ENCODE results near the gene RING1. TPM values are rescaled to one million over a fixed set of nuclear protein-coding genes. Genes with fewer than 3 reads are reported as not detected.

RING1 gene
- total RNA-seq, 1 experiment from 2014 or later = 48.3 TPM

DNA sequence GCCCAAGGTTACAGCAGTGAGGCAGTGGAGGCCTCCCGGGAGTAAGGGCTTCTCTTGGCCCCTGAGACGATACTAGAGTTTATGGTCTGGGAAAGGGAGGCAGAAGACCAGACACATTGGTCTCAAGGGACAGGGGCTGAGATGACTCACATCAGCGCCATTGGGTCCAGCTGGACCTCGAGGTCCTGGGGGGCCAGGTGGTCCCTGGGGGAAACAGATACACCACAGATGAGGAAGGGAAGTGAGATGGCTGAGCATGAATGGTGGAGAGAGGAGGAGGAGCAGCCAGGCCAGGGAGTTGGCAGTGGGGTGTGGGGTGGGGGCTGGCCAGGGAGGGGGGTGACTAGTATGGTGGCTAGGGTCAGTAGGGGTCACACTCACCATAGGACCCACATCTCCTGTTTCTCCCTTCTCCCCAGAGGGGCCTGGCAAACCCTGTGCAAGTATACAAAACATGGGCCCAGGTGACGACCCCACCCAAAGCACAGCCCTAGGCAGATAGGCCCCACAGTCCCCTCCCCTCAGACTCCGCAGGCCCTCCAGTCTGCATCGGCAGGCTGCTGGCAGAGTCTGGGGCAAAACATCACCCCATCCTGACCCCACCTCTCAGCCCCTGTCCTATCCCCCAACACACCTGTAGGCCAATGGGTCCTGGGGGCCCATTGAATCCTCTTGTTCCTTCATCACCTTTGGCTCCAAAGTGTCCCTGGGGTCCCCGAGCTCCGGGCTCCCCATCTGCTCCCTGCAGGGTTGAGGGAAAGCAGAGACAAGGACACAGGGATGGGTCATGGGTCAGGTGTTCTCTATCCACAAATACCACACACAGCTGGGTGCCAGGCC lies 37.9 kb upstream of the RING1 start:
- no peak for DNase-seq (ENCODE audit: unreplicated experiment)
- TF ChIP-seq, protein P1, sequence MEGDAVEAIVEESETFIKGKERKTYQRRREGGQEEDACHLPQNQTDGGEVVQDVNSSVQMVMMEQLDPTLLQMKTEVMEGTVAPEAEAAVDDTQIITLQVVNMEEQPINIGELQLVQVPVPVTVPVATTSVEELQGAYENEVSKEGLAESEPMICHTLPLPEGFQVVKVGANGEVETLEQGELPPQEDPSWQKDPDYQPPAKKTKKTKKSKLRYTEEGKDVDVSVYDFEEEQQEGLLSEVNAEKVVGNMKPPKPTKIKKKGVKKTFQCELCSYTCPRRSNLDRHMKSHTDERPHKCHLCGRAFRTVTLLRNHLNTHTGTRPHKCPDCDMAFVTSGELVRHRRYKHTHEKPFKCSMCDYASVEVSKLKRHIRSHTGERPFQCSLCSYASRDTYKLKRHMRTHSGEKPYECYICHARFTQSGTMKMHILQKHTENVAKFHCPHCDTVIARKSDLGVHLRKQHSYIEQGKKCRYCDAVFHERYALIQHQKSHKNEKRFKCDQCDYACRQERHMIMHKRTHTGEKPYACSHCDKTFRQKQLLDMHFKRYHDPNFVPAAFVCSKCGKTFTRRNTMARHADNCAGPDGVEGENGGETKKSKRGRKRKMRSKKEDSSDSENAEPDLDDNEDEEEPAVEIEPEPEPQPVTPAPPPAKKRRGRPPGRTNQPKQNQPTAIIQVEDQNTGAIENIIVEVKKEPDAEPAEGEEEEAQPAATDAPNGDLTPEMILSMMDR (IDR thresholded peaks at IDR 0.05; ENCODE audit: unreplicated experiment) = no peak
- Mint-ChIP-seq H3K9me3 (ENCODE audit: unreplicated experiment) (no peaks in the 10 kb centered on the region), H3K27me3 (ENCODE audit: insufficient read depth, unreplicated experiment) (peaks cover 15% of the 10 kb centered on the region), H3K36me3 (ENCODE audit: insufficient read depth, unreplicated experiment) (no peaks in the 10 kb centered on the region), H3K4me1 (ENCODE audit: insufficient read depth, unreplicated experiment) (no peaks in the 10 kb centered on the region), H3K27ac (ENCODE audit: low read depth, unreplicated experiment) (no peak overlapping the region), H3K4me3 (ENCODE audit: unreplicated experiment) (no peak overlapping the region)
- intact Hi-C loops (cut with micrococcal nuclease) = no loop called here
- CTCF ChIA-PET = no interaction called here
- POLR2A ChIA-PET = no interaction called here
- no TSS peak for BruUV-seq (replicated peaks)

DNA sequence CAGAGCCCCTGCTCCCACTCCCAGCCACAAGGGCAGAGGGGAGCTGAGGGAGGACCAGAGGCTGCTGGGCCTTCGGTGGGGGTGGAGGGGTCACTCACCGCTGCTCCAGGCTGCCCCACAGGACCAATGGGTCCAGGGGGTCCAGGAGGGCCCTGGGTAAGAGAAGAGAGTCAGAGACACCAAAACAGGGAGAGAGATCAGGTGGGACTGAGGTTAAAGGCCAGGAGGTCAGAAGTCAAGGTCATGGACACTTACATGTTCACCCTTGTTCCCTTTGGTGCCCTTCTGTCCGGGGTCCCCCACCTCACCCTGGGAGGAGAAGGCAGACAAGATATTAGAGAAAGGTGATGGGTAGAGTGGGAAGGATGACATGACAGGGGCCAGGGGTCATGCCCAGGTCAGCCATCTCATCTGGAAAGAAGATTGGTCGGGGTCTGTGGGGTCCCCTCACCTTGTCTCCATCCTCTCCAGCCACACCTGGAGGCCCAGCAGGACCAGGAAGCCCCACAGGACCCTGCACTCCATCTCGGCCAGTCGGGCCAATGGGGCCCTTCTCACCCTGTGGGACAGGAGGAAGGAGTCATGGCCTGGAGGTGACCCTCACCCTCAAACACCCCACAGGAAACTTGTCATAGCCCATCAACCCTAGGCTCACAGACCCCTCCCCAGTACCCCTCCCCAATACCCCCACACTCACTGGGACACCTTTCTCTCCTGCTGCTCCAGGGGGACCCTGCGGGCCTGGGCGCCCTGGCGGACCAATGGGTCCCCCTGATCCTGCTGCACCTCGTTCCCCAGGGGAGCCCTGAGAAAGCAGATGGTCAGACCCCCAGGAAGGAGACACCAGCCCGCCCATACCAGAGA lies 37.1 kb upstream of the RING1 start:
- no TSS peak for BruUV-seq (replicated peaks)
- TF ChIP-seq, protein P1 (IDR thresholded peaks at IDR 0.05; ENCODE audit: unreplicated experiment) = no peak
- no peaks in the 10 kb centered on the region for H3K36me3 Mint-ChIP-seq (ENCODE audit: insufficient read depth, unreplicated experiment)
- POLR2A ChIA-PET = no interaction called here
- CTCF ChIA-PET = interaction anchor here (1.1 to 1.6 kb wide), 3 partner anchors 26 to 237 kb away, joined by 3 to 4 read pairs (median 3); no protein-coding TSS in a partner anchor
- intact Hi-C loops (cut with micrococcal nuclease) = no loop called here
- no peak overlapping the region for H3K27ac Mint-ChIP-seq (ENCODE audit: low read depth, unreplicated experiment)
- peaks cover 15% of the 10 kb centered on the region for H3K27me3 Mint-ChIP-seq (ENCODE audit: insufficient read depth, unreplicated experiment)
- no peak for DNase-seq (ENCODE audit: unreplicated experiment)
- H3K4me1 Mint-ChIP-seq (ENCODE audit: insufficient read depth, unreplicated experiment) = no peaks in the 10 kb centered on the region
- H3K9me3 Mint-ChIP-seq (ENCODE audit: unreplicated experiment) = no peaks in the 10 kb centered on the region
- no peak overlapping the region for H3K4me3 Mint-ChIP-seq (ENCODE audit: unreplicated experiment)

DNA sequence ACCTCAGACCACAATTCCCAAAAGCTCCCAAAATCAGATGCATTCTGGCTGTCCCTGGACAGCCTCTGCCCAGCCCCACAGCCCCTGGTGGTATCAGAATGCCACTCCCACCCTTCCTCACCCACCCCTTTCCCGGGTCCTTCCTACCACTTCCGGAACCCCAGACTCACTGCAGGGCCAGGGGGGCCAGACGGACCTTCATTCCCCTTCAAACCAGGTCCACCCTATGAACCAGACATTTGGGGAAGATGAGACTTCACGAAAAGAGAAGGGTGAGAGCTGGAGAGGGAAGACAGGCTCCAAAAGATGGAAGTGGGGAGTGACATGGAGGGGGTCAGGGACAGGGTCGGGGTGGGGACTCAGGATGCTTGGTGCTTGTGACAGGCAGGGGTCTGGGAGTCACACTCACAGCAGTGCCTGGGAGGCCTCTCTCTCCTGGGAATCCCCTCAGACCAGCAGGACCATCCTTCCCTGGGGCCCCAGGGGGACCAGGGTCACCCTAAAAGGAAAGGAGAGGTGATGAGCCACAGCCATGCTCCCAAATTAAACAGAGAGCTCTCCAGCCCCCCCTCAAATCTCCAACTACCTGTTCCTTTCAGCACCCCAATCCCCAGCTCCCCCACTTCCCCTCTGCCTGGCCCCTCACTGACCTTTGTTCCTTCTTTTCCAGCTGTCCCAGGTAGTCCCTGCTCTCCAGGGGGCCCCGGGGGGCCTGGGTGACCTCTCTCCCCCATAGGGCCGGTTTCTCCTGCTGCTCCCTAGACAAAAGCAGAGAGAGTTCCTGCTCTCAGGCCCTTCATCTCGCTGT lies 36.2 kb upstream of the RING1 start:
- H3K4me3 Mint-ChIP-seq (ENCODE audit: unreplicated experiment) = no peak overlapping the region
- TF ChIP-seq, protein P1 (IDR thresholded peaks at IDR 0.05; ENCODE audit: unreplicated experiment) = no peak
- no peak overlapping the region for H3K27ac Mint-ChIP-seq (ENCODE audit: low read depth, unreplicated experiment)
- ChIA-PET POLR2A (no interaction called here), CTCF (interaction anchor here (0.6 to 3.0 kb wide), 17 partner anchors 8 to 238 kb away, joined by 3 to 16 read pairs (median 4); no protein-coding TSS in a partner anchor)
- peaks cover 24% of the 10 kb centered on the region for H3K27me3 Mint-ChIP-seq (ENCODE audit: insufficient read depth, unreplicated experiment)
- no peak for DNase-seq (ENCODE audit: unreplicated experiment)
- no peaks in the 10 kb centered on the region for H3K9me3 Mint-ChIP-seq (ENCODE audit: unreplicated experiment)
- intact Hi-C loops (cut with micrococcal nuclease) = loop anchor here (2.0 kb wide), 2 partner anchors 53 to 157 kb away; no protein-coding TSS in a partner anchor
- no peaks in the 10 kb centered on the region for H3K4me1 Mint-ChIP-seq (ENCODE audit: insufficient read depth, unreplicated experiment)
- no TSS peak for BruUV-seq (replicated peaks)
- no peaks in the 10 kb centered on the region for H3K36me3 Mint-ChIP-seq (ENCODE audit: insufficient read depth, unreplicated experiment)

All from MCF 10A (cell line).